Cardiac fibroblast (primary cell): ENCODE results near the gene COL23A1.

Experiments used
- DNase-seq, 2 donors: peaks; one replicate each; pipeline versions ENCODE4 v3.0.0 to v3.0.0-alpha.2; 2010; ENCODE audit warnings: low read depth in 2 of 2
- H3K4me3 ChIP-seq, 2 donors: replicated peaks in 1 of 2; 1 replicate in 1 of 2; 2 replicates in 1 of 2; pipeline ENCODE4 v1.5.1; 2011; ENCODE audit warnings: low read depth in 2 of 2, low read length in 2 of 2, mild to moderate bottlenecking in 2 of 2, moderate library complexity in 1 of 2
- CTCF ChIP-seq: IDR thresholded peaks from one replicate; pipeline ENCODE4 v1.5.1; 2011; ENCODE audit warnings: low read depth, mild to moderate bottlenecking, low read length, inconsistent platforms

The COL23A1 gene

GRCh38 chr5:178295589-178295988 is 294.6 kb downstream of the COL23A1 start:
- DNase-seq = no peak
- no peak overlapping the region for H3K4me3 ChIP-seq
- no peak for TF ChIP-seq CTCF

GRCh38 chr5:178293815-178294214 is 296.4 kb downstream of the COL23A1 start:
- DNase-seq = no peak
- H3K4me3 ChIP-seq = no peak overlapping the region
- no peak for TF ChIP-seq CTCF

GRCh38 chr5:178293400-178293799 is 296.8 kb downstream of the COL23A1 start:
- TF ChIP-seq CTCF = no peak
- no peak overlapping the region for H3K4me3 ChIP-seq
- DNase-seq = no peak

- no peak for TF ChIP-seq CTCF
- no peak for DNase-seq
- H3K4me3 ChIP-seq = no peak overlapping the region
These were observed 297.4 kb downstream of the COL23A1 start for GRCh38 chr5:178292826-178293205.

- DNase-seq = no peak
- no peak for TF ChIP-seq CTCF
- no peak overlapping the region for H3K4me3 ChIP-seq
These were observed 298.0 kb downstream of the COL23A1 start for GRCh38 chr5:178291969-178292825.

- DNase-seq = no peak
- TF ChIP-seq CTCF = no peak
- no peak overlapping the region for H3K4me3 ChIP-seq
These were observed 299.0 kb downstream of the COL23A1 start for GRCh38 chr5:178291161-178291561.

GRCh38 chr5:178290376-178290775 is 299.8 kb downstream of the COL23A1 start:
- TF ChIP-seq CTCF = no peak
- DNase-seq = no peak

More at GRCh38 chr5:178290376-178290775, 299.8 kb downstream of the COL23A1 start:
- H3K4me3 ChIP-seq = no peak overlapping the region
